ENCODE data around the gene STK16.
"Not testable (repeated sequence)": the region's sequence is repeated elsewhere in the genome, so short reads cannot be mapped to it uniquely, and the experiment has no call there.

Gene STK16

GRCh38 chr2:219252570-219252899 is 7.3 kb downstream of the STK16 start:
- no peak for DNase-seq (ENCODE audit: low read depth)
- no peak for TF ChIP-seq CTCF (IDR thresholded peaks at IDR 0.05; ENCODE audit: low read length, missing control alignments)
- H3K4me3 ChIP-seq (replicated peaks; ENCODE audit: low read depth, low read length), result peak overlapping the region; percentile 65

GRCh38 chr2:219252900-219253752 is 7.8 kb downstream of the STK16 start, which contains the start of gene TUBA4B:
TUBA4B (plus strand) TSS chr2:219253243; CDS start chr2:219253408, 165 bp downstream.
- no peak for TF ChIP-seq CTCF (IDR thresholded peaks at IDR 0.05; ENCODE audit: low read length, missing control alignments)
- peak; percentile 24 for DNase-seq (ENCODE audit: low read depth)
- H3K4me3 ChIP-seq (replicated peaks; ENCODE audit: low read depth, low read length), result peak within 1 kb of the TSS; percentile 65

GRCh38 chr2:219253753-219254589 is 8.7 kb downstream of the STK16 start, which contains the start of gene TUBA4A:
TUBA4A (minus strand) TSS chr2:219253918; CDS start chr2:219253858, 60 bp downstream.
- H3K4me3 ChIP-seq (replicated peaks; ENCODE audit: low read depth, low read length), result peak within 1 kb of the TSS; percentile 65
- no peak for TF ChIP-seq CTCF (IDR thresholded peaks at IDR 0.05; ENCODE audit: low read length, missing control alignments)
- peak; percentile 53 for DNase-seq (ENCODE audit: low read depth)

GRCh38 chr2:219254590-219255201 is 9.4 kb downstream of the STK16 start:
- DNase-seq (ENCODE audit: low read depth), result no peak
- TF ChIP-seq CTCF (IDR thresholded peaks at IDR 0.05; ENCODE audit: low read length, missing control alignments), result no peak
- peak overlapping the region; percentile 65 for H3K4me3 ChIP-seq (replicated peaks; ENCODE audit: low read depth, low read length)

GRCh38 chr2:219258942-219259341 is 13.7 kb downstream of the STK16 start:
- not testable (repeated sequence) for H3K4me3 ChIP-seq (replicated peaks; ENCODE audit: low read depth, low read length); DNase-seq (ENCODE audit: low read depth)

- TF ChIP-seq CTCF (IDR thresholded peaks at IDR 0.05; ENCODE audit: low read length, missing control alignments), result no peak
- DNase-seq (ENCODE audit: low read depth), result no peak
- no peak overlapping the region for H3K4me3 ChIP-seq (replicated peaks; ENCODE audit: low read depth, low read length)
Observed at GRCh38 chr2:219261024-219261855, 16.0 kb downstream of the STK16 start.

Measured in fibroblast of pulmonary artery (primary cell).